ENCODE results near the gene MRGPRE. TPM values are rescaled to one million over a fixed set of nuclear protein-coding genes. Genes with fewer than 3 reads are reported as not detected.

MRGPRE gene
- total RNA-seq, 1 donor from 2014 or later, result not detected

DNA sequence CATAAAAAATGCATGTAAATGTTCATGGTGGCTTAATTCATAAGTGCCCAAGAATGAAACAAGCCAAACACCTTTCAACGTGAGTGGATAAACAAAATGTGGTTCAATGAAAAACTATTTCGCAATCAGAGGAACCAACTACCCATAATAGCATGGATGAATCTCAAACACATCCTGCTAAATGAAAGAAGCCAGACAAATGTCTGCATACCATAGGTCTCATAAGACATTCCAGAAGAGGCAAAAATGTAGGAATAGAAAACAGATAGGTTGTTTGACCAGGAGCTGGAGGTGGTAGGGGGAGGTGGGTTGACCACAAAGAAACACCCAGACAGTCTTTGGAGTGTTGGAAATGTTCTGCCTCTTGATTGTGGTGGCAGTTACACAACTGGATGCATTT, 53.9 kb downstream of the MRGPRE start:
- intact Hi-C loops (cut with micrococcal nuclease), result no loop called here

DNA sequence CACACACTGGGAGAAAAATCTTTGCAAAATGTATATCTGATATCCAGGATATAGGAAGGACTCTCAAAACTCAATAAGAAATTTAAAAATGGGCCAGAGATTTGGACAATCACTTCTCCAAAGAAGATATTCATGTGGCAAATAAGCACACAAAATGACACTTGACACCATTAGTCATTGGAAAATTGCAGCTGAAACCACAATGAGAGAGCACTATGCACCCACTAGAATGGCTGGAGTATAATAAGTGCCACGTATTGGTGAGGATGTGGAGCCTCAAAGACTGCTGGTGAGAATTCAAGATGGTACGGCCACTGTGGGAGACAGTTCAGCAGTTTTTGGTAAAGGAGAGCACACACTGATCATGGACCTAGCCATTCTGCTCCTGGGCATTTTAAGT, 54.3 kb downstream of the MRGPRE start:
- intact Hi-C loops (cut with micrococcal nuclease), result no loop called here

Other genes with a start within 250 kb of the MRGPRE start
- 311 and 314 TPM in 2 replicates for gene NAP1L4, start 240.1 kb downstream of the MRGPRE start, total RNA-seq
- 56.6 and 57.9 TPM in 2 replicates for gene CARS1, start 175.0 kb downstream of the MRGPRE start, total RNA-seq
- 3.0 and 3.7 TPM in 2 replicates for gene OSBPL5, start 67.1 kb downstream of the MRGPRE start, total RNA-seq
- gene MRGPRG, start 13.6 kb downstream of the MRGPRE start, total RNA-seq, result not detected in 2 replicates
- gene ZNF195, start 146.7 kb upstream of the MRGPRE start, total RNA-seq, result 29.7 and 34.5 TPM in 2 replicates